GM23338 (cell line): ENCODE data around the gene VSTM2B. TPM values are rescaled to one million over a fixed set of nuclear protein-coding genes. Genes with fewer than 3 reads are reported as not detected.

ENCODE experiments used
- ATAC-seq: fragments of 200-7000 bp; cut with Tn5 transposase; 3 replicates; pipeline ENCODE4 v1.9.1; 2020
- DNase-seq: peaks from one replicate; pipeline ENCODE4 v3.0.0-alpha.2; 2015; ENCODE audit warnings: low spot score
- H2AFZ ChIP-seq: fragments of 200-600 bp; sonication (generic); 2 replicates; pipeline ENCODE4 v1.8.0; 2016; ENCODE audit warnings: antibody characterized with exemption, mild to moderate bottlenecking, moderate library complexity
- H3F3A ChIP-seq: fragments of 200-600 bp; sonication (generic); replicated peaks from 2 replicates; pipeline ENCODE4 v1.8.0; 2017; ENCODE audit warnings: antibody characterized with exemption, mixed run types, low read depth
- H3K27ac ChIP-seq: fragments of 200-600 bp; sonication (generic); 2 replicates; pipeline ENCODE4 v1.6.1; 2016; ENCODE audit warnings: low read depth
- H3K27me3 ChIP-seq: fragments of 200-600 bp; sonication (generic); 2 replicates; pipeline ENCODE4 v1.8.0; 2016; ENCODE audit warnings: mild to moderate bottlenecking, mixed run types, moderate library complexity; ENCODE audit not compliant: insufficient read depth
- H3K36me3 ChIP-seq: fragments of 200-600 bp; sonication (generic); 2 replicates; pipeline ENCODE4 v1.8.0; 2016; ENCODE audit warnings: mild to moderate bottlenecking; ENCODE audit not compliant: insufficient read depth
- H3K4me1 ChIP-seq: fragments of 200-600 bp; sonication (generic); 2 replicates; pipeline ENCODE4 v1.8.0; 2016; ENCODE audit warnings: mild to moderate bottlenecking, moderate library complexity; ENCODE audit not compliant: insufficient read depth
- H3K4me2 ChIP-seq: fragments of 200-600 bp; sonication (generic); 2 replicates; pipeline ENCODE4 v1.7.1; 2017; ENCODE audit warnings: mixed run types
- H3K4me3 ChIP-seq: fragments of 200-600 bp; sonication (generic); 2 replicates; pipeline ENCODE4 v1.6.1; 2016; ENCODE audit warnings: mixed run types
- H3K79me2 ChIP-seq: fragments of 200-600 bp; sonication (generic); replicated peaks from 2 replicates; pipeline ENCODE4 v1.8.0; 2017; ENCODE audit warnings: mild to moderate bottlenecking; ENCODE audit not compliant: insufficient read depth
- H3K9me2 ChIP-seq: fragments of 200-600 bp; sonication (generic); 2 replicates; pipeline ENCODE4 v1.8.0; 2017; ENCODE audit not compliant: insufficient read depth
- H4K20me1 ChIP-seq: fragments of 200-600 bp; sonication (generic); replicated peaks from 2 replicates; pipeline ENCODE4 v1.8.0; 2017; ENCODE audit warnings: mild to moderate bottlenecking; ENCODE audit not compliant: insufficient read depth
- H3K27ac Mint-ChIP-seq: 2 replicates; pipeline ENCODE4 v1.8.0; 2020; ENCODE audit warnings: inconsistent platforms, mild to moderate bottlenecking, moderate library complexity, mixed read lengths
- H3K27me3 Mint-ChIP-seq: 3 replicates; pipeline ENCODE4 v1.8.0; 2022; ENCODE audit warnings: low read depth, mild to moderate bottlenecking, moderate library complexity, mixed read lengths, inconsistent platforms; ENCODE audit not compliant: insufficient read depth, poor library complexity
- H3K36me3 Mint-ChIP-seq: 3 replicates; pipeline ENCODE4 v1.8.0; 2021; ENCODE audit warnings: low read depth, mild to moderate bottlenecking, inconsistent platforms, moderate library complexity, mixed read lengths
- H3K4me1 Mint-ChIP-seq: 3 replicates; pipeline ENCODE4 v1.8.0; 2020; ENCODE audit warnings: mild to moderate bottlenecking, inconsistent platforms, mixed read lengths
- H3K4me3 Mint-ChIP-seq: 3 replicates; pipeline ENCODE4 v1.8.0; 2021; ENCODE audit warnings: moderate library complexity, mild to moderate bottlenecking, inconsistent platforms, mixed read lengths
- H3K9me3 Mint-ChIP-seq: 3 replicates; pipeline ENCODE4 v1.8.0; 2020; ENCODE audit warnings: moderate library complexity, mild to moderate bottlenecking, inconsistent platforms, mixed read lengths
- CREB1 ChIP-seq: fragments of 250-450 bp; sonication (Bioruptor Pico); IDR thresholded peaks from 2 replicates; pipeline ENCODE4 v1.5.0; 2020; ENCODE audit warnings: low read depth, mild to moderate bottlenecking, moderate library complexity
- ETS1 ChIP-seq: IDR thresholded peaks from 2 replicates; pipeline ENCODE4 v1.6.1; 2016; ENCODE audit warnings: antibody characterized with exemption
- EZH2 ChIP-seq: fragments of 200-600 bp; sonication (generic); IDR thresholded peaks from one replicate; pipeline ENCODE4 v1.8.0; 2017; ENCODE audit warnings: antibody characterized with exemption, mild to moderate bottlenecking, low read depth; ENCODE audit not compliant: unreplicated experiment
- JUNB ChIP-seq: IDR thresholded peaks from one replicate; pipeline ENCODE4 v1.6.1; 2016; ENCODE audit warnings: antibody characterized with exemption; ENCODE audit not compliant: unreplicated experiment
- NANOG ChIP-seq: IDR thresholded peaks from 2 replicates; pipeline ENCODE4 v1.6.1; 2016; ENCODE audit warnings: antibody characterized with exemption, borderline replicate concordance
- POLR2AphosphoS5 ChIP-seq: IDR thresholded peaks from 2 replicates; pipeline ENCODE4 v1.6.1; 2016; ENCODE audit warnings: antibody characterized with exemption, low read depth
- REST ChIP-seq: IDR thresholded peaks from one replicate; pipeline ENCODE4 v1.6.1; 2018; ENCODE audit warnings: antibody characterized with exemption; ENCODE audit not compliant: unreplicated experiment
- STAT1 ChIP-seq: IDR thresholded peaks from one replicate; pipeline ENCODE4 v1.6.1; 2016; ENCODE audit warnings: antibody characterized with exemption; ENCODE audit not compliant: unreplicated experiment
- ZNF114 ChIP-seq: fragments of 250-450 bp; sonication (Bioruptor Pico); IDR thresholded peaks from 2 replicates; pipeline ENCODE4 v1.5.0; 2020; ENCODE audit warnings: mild to moderate bottlenecking, moderate library complexity
- ZNF331 ChIP-seq: fragments of 250-450 bp; sonication (Bioruptor Pico); IDR thresholded peaks from 2 replicates; pipeline ENCODE4 v1.5.0; 2020; ENCODE audit warnings: low read depth, mild to moderate bottlenecking, moderate library complexity
- ZNF462 ChIP-seq: fragments of 250-450 bp; sonication (Bioruptor Pico); IDR thresholded peaks from 2 replicates; pipeline ENCODE4 v1.5.0; 2020; ENCODE audit warnings: mild to moderate bottlenecking, moderate library complexity
- polyA plus RNA-seq: library from polyadenylated mRNA; unstranded; fragments of >200 nt; fragmentation: Nextera tagmentation; extraction: Ambion mirVana; gene quantifications from 2 replicates; pipeline ENCODE4 v1.2.1, GENCODE V29; 2016
- total RNA-seq: library from RNA; depleted of rRNA; stranded (reverse); fragments of >200 nt; shearing (Covaris generic); gene quantifications from 2 replicates; pipeline ENCODE4 v1.2.3, GENCODE V29; 2014

VSTM2B gene
- total and polyA plus RNA-seq, 2 experiments from 2014 or later = 1.2 to 1.8 TPM

GRCh38 chr19:29502581-29502850, 23.3 kb upstream of the VSTM2B start:
- Histone ChIP-seq H2AFZ (no peak overlapping the region), H3K27me3 (no peaks in the 10 kb centered on the region), H3K36me3 (no peaks in the 10 kb centered on the region), H3K79me2 (no peaks in the 10 kb centered on the region), H3K27ac (no peak overlapping the region), H3K4me2 (no peak overlapping the region), H4K20me1 (no peaks in the 10 kb centered on the region), H3K4me1 (peaks cover 6% of the 10 kb centered on the region; the same call in 1 of the 2 replicates), H3F3A (no peaks in the 10 kb centered on the region), H3K4me3 (no peak overlapping the region), H3K9me2 (no peaks in the 10 kb centered on the region)
- H3K27ac Mint-ChIP-seq = no peak overlapping the region
- peaks cover 9% of the 10 kb centered on the region for H3K27me3 Mint-ChIP-seq
- no peak overlapping the region for H3K4me3 Mint-ChIP-seq
- DNase-seq (no peak), ATAC-seq (no peak)
- no peaks in the 10 kb centered on the region; the same call in 2 of the 3 replicates for H3K9me3 Mint-ChIP-seq
- TF ChIP-seq POLR2AphosphoS5 (no peak), ZNF331 (CRISPR knock-in tag) (no peak), ETS1 (no peak), REST (no peak), EZH2 (no peak), CREB1 (CRISPR knock-in tag) (no peak), ZNF114 (CRISPR knock-in tag) (no peak), NANOG (no peak), ZNF462 (no peak), JUNB (no peak), STAT1 (no peak)
- peaks cover 8% of the 10 kb centered on the region for H3K4me1 Mint-ChIP-seq
- H3K36me3 Mint-ChIP-seq = peaks cover 2% of the 10 kb centered on the region; the same call in 1 of the 3 replicates
